HK-2 (cell line): Measurements from ENCODE around the gene TLR9.

Experiments used
- DNase-seq: peaks from one replicate; pipeline ENCODE4 v3.0.0-alpha.2; 2018; ENCODE audit not compliant: unreplicated experiment

TLR9 gene

DNA sequence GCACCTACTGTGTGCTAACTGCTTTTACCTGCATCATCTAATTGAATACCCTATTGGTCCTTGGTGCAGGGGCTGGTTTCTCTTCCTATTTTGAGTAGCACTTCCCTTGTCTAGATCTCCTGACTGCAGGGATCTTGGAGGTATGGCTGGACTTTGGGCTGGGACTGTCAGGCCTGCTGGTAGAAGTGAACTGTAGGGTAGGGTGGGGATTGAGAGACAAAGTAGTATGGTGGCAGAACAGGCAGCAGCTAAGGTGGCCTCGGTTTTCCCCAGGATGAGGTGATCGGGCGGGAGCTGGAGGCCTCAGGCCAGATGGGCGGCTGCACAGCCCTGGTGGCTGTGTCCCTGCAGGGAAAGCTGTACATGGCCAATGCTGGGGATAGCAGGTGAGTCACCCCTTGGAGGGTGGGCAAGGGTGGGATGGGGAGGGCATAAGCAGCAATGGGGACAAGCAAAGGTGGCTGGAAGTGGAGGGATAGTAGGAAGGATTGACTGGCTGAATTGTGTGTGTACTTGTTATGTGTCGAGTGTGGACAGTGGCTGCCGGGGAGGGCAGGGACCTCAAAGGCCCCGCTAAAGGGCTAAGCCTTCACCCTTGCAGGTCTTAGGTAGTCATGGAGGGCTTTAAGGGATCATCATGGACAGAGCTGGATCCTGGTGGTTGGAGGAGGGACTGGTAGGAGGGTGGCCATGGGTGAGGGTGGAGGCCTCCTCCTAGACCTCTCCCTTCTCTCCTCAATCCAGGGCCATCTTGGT, 22.1 kb upstream of the TLR9 start:
- DNase-seq, result no peak

DNA sequence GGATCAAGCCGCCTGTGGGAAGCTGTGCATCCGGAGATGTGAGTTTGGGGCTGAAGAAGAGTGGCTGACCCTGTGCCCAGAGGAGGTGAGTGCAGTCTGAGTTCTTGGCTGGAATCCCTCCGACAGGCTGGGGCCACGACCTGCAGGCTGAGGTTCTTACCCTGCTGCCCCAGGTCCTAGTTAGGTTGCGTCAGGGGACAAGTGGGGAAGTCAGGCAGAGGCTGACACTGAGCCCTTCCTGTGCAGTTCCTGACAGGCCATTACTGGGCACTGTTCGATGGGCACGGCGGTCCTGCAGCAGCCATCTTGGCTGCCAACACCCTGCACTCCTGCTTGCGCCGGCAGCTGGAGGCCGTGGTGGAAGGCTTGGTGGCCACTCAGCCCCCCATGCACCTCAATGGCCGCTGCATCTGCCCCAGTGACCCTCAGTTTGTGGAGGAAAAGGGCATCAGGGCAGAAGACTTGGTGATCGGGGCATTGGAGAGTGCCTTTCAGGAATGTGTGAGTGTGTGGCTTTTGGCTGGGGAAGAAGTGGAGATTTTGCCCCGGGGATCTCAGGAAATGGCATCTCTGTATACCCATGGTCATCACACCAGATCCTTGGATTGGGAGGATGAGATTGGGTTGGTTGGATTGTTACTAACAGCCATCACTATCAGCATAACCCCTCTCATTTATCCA, 21.4 kb upstream of the TLR9 start:
- no peak for DNase-seq

DNA sequence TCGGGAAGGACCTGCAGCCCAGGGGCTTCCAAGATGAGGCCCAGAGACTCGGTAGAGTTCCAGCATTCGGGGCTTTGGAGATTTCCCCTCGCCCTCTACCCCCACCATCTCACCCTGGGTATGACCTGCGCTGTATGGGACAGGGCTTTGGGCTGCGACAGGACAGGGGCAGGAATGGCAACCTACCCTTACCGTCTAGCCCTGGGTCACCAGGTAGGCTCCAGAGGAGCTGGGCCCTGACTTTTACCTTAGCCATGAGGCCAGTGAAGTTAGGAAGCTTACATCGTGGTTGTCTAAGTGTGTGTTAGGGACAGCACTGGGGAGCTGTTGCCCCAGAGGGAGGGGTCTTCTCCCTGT, 20.8 kb upstream of the TLR9 start:
- no peak for DNase-seq

DNA sequence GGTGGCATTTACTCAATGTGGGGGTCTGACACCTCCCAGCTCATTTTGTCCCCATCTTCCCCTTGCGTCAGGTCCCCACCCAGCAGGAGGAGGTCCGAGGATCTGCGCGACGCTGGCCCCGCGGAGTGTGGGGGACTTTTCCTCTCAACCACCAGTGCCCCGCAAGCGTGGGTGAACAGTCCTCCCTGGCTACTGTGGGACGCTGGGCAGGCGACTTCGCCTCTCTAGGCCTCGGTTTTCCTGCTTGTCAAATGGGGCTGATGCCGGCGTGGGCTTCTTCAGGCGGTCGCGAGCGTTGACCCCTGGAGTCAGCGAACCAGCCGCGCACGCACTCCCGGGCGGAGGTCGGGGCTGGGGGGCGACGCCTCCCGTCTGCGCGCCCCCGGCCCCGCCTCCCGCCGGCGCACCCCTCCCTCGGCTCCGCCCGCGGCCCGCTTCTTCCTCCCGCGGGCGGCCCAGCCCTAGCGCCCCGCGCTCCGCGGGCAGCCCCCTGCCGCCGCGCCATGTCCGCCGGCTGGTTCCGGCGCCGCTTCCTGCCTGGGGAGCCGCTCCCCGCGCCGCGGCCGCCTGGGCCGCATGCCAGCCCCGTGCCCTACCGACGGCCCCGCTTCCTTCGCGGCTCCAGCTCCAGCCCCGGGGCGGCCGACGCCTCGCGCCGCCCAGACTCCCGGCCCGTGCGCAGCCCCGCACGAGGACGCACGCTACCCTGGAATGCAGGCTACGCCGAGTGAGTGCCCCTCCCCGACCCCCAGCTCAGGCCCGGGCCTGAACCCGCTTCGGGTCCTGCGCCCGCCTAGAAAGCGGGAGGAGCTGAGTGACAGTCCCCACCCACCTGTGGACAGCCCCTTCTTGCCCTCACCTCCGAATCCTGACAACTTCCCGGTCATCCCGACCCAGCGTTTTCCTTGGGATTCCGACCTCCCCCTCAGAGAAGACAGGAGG, 20.1 kb upstream of the TLR9 start, which contains the start of gene PPM1M:
TSS of gene PPM1M (plus strand) at position 438 of the 942 bp plus-strand sequence. CDS start at position 504, 66 bp downstream.
- DNase-seq, result peak; percentile 41

DNA sequence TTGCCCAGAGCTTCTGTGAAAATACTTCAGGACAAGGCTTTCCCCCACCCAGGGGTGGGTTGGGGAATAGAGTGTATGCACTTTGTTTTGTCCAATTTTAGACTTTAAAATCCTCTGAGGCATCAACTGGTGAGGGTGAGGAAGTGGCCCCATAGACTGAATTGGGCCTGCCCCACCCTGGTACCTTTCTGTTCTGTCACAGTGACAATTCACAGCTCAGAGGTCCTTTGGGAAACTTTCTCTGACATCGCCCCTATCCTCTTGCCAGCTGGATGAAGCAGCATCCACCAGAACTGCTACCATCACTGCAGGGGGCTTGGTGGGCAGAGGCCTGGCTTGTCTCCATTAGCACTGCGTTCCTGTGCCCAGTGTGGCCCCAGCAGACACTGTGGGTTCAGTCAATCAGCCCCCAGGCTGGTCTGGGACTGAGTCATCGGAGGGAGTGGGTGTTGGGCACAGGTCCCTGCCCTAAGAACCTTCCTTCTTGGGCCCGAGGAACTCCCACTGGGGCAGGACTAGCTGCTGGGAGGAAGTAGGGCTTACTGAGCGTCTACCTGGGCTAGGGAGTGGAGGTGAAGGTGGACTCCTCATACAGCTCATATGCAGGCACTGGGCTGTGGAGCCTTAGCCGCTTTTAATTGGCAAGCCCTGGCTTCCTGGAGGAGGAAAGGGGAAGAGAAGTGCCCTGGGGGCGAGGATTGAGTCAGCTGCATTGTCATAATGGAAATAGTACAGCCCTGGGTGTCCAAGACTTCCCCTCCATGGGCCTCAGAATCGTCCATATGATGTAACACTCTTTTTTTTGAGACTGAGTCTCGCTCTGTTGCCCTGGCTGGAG, 18.6 kb upstream of the TLR9 start:
- DNase-seq, result no peak

DNA sequence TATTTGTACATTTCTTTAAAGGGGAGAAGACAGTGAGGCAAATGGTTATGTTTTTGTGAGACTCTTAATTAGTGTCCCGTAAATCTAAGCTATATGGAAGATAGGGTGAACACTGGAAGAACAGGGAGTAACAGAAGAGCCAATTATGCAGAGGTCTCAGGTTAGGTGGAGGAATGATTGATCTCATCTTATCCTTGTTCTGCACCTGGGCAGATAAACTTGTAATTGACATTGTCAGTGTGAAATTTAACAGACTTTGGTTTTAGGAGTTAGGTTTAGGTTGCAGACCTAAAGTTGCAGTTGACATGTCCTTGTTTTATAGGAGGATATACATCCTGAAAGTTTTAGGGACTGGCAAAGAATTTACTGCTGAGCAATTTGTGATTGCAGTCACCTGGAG, 16.6 kb upstream of the TLR9 start:
- no peak for DNase-seq

DNA sequence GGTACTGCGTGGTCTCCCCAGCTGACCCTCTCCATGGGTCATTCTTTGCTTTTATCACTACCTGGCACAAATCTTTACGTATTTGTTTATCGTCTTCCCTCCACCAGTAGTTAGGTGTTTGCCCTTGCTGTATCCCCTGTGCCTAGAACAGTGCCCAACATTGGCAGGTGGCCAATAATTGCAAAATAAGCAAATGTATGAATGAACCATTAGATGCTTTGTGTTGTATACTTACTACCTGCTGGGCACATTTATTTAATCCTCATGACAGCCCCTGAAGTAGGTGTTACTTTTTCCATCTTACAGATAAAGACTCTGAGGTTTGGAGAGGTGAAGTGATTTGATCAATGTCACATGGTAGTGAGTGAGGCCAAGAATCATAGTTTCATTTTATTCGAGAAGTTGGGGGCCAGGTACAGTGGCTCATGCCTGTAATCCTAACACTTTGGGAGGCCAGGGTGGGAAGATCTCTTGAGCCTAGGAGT, 15.5 kb upstream of the TLR9 start:
- DNase-seq, result no peak

DNA sequence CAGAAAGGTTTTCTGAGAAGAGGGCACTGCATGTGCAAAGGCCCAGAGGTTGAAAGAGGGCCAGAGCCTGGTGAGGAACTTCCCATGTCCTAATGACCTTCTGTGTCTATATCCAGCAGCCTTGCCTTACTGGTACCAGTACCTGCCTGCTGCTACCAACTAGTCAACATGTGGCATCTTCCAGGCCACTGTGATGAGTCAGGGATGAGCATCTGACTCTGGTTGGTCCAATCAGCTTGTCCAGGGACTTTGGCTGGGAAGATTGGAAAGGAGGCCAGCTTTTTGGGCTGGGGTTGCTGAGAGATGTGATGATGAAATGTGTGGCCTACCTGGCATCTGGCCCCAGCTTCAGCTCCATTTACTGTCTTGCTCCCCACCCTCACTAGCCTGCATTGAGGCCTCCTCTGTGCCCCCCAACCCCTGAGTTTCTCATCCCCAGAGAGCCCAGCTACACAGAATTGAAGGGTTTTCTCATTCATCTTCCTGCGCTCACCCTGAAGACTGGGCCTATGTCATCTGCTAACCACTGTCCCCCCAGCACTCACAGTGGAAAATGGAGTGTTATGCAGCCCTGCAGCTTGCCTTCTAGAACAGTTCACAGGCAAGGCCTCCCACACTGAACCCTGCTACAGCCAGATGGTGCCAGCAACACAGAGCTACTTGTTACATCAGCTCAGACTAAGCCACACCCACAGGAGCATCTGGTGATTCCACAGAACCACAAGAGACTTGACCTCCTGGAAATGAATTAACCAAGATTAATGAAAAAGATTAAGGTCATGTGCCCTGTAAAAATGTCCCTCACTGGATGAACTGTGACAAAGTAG, 14.8 kb upstream of the TLR9 start:
- DNase-seq, result no peak

DNA sequence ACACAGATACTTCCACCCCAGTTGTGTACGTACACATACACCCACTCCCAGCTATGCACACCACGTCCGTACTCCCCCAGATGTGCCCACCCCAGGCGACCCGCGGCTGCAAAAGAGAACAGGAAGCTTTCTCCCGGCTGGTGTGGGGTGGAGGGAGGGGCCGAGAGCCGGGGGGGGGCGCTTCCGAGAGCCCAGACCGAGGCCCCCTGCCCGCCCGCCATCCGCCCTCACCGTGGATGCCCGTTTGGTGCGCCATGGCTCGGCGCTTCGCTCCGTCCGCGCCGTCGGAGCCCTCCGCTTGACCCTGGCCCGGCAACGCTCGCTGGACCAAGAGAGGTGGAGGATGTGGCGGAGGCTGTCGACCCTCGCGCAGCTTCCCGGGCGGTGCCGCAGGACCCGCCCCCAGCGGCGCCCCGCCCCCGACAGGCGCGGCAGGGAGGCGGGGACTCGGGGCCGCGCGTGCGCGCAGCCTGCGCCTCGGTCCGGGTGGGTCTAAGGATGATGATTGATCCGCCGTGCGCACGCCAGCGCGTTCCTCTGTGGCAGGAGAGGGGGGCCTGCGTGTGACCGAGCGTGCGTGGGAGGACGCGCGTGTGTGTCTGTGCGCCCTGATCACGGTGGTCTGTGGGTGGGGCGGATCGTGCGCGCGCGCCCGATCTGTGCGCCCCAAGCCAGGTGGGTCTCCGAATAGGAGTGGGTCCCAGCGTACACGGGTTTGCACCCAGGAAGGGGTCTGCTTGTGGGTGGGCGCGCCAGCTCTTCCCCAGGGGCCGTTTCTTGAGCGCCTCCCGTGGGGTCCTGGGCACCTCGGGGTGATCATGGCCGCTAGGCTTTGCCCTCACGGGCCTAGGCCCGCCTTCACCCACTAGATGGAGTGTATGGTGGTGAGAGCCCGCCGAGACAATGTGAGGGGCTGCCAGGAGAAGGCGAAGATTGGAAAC, 13.6 kb upstream of the TLR9 start, which contains the start of gene TWF2:
TSS of gene TWF2 (minus strand) at position 398 of the 941 bp plus-strand sequence. CDS start at position 256, 142 bp downstream.
- DNase-seq, result peak; percentile 69

DNA sequence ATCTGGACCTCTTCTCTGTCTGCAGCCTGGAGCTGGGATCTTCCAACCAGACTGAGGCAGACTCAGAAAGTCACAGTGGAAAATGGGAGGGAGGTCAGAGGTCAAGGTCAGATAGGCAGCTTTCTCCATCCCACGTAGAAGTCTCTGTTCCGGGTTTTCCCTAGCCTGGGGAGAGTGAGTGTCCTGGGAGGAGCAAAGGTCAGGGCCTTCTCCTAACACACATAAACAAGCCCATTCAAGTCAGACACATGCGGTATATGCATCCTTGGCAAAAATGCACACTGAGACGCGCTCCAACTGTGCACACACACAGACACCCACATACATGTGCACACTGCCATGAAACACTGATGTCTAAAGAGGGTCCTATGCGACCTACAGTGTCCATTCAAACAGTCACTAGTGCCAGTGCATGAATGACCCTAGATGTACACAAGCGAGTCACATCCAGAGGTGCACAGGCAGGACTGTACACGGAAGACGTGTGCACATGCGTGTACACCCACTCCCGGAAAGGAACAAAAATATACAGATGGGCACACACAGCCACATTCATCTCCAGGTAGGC, 12.8 kb upstream of the TLR9 start:
- DNase-seq, result no peak

DNA sequence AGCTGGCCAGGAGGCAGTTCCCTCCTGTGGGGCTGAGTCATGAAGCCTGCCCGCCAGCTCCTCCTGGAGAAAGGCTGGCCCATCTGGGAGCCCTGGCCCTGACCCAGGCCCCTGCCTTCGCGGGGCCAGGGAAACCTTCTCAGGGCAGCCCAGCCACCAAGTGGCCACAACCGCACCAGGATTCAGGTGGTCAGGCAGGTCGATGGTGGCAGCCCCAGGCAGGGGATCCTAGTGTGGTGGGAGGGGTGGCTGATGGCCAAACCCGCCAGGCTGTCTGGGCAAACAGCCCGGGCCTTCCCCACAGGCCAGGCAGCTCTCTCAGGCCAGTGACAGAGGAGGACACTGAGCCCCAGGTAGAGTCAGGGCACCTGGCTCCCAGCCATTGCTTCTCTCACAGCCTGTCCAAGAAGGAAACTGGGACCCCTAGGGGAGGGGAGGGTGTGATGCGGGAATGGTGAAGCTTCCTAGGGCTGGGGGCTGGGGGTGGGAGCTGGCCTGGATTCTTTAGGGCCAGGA, 12.3 kb upstream of the TLR9 start:
- peak; percentile 85 for DNase-seq

DNA sequence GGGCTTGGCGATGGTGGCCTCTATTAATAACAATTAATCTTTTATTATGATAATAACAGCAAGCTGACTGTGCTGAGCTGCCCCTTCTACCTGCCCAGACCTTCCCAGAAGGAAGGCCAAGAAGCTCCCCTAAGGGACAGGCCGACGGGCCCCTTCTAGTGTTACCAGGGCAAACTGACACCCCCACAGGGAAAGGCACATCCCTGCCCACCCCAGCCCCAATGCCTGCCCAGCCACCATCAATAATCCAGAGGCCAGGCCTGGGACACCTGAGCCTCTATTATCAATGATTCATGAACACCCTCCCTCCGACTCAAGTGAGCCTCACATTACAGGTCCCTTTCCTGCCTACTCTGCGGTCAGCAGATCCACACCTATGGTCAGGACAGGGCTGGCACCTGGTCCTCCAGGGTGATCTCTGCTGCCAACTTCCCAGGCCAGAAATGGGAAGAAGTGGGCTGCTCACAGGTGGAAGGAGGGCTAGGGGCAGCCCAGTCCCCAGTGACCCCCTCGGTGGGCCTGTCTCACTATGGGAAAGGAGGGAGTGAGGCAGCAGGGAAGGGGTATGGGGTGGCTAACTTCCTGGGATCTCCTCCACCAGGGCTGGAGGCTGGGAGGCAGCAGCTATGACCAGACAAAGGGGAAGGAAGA, 11.7 kb upstream of the TLR9 start:
- DNase-seq, result no peak

DNA sequence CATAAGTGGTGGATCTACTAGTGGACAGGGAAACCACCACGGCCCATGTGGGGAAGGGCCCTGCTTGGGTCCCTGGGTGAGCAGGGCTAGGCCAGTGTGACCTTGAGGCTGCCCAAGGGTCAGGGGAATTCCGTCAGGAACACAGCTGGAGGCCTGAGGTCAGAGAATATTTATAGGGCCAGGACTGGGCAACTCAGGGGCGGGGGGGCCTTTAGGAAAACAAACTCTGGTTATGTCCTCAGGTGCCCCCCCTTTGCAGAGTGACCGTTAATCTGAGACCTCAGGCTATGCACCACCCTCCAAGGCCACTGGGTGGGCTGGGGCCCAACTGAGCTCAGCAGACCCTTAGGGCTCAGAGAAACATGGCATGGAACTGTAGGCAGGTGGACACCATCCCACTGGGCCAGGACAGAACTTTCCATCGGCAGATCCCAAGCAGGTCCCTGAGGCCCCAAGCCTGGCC, 11.0 kb upstream of the TLR9 start:
- no peak for DNase-seq

DNA sequence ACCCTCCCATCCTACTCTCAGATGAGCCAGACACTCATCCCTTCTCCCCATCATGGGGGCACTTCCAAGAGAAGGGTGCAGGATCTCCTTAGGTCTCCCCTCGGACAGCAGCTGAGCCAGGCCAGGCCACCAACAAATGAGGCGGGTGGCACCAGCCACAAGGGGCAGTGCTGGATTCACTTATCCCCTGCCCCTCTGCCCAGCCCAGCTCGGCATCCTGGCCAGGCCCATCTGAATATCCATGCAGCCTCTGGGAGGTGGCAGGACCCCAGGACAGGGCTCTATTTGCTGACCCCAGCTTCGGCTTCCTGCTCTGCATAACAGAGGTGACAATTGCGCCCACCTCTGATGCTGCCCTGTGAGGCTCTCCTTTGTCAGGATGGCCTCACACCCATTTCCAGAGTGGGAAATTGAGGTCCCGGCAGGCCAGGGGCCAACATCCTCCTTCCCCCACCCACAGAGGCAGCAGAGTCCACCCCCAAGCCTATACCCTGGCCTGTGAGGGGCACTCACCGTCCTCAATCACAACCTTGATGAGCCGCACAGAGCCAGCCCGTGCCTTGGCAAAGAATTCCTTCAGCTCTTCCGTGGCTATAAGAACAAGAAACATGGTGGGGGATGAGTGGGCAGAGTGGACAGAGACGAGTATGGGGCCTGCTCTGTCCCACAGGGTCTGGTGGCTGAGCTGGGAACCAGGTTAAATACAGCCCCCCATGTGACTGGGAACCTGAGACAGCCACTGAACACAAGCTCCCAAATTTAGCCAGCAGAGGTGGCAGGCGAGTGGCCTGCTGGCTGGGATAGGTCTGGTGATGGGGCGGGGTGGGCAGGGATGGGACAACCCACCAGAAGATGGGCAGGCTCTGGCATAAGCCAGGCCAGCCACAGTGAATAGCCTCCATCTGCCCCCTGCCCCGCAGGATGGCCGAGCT, 9.3 kb upstream of the TLR9 start:
- no peak for DNase-seq

DNA sequence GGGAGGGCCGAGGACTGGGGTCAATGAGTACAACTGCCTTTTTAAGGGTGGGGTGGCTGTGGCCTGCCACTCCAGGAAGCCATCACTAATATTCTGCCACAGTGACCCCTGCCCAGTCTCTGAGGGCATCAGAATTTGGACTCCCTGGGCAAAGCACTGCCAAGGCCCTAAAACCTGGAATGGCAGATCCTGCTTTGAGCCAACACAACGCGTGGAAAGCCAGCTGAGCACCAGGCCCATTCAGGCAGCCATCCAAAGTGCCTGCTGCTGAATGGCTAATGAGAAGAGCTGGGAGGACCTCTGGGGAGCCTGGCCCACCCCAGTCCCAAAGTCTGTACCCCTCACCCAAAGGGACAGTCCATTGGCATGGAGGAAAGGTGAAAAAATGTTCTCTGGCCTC, 8.5 kb upstream of the TLR9 start:
- DNase-seq, result no peak

DNA sequence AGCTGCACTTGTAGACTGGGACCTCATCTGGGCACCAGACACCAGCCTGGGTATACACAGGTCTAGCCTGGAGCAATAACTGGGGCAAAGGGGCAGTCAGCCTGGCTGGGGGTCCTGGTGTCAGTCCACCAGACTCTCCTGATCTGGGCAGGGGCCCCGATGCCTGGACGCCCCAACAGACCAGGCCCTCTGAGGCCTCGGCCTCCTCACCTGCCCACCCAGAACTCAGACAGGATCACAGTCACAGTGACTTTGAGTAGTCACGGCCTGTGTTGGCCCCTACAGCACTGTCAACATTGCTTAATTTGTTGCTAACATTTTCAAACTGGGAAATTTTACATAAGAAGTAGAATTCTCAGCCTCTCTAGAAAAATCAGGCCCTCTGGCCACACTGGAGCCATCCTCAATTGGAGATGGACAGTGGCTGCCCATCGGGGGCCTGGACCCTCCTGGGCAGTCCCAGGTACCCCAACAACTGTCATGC, 7.7 kb upstream of the TLR9 start:
- DNase-seq, result no peak
